HG02973 (cell line): ENCODE measurements around the gene JTB.

ENCODE experiments used
- ATAC-seq: cut with Tn5 transposase; IDR thresholded peaks from one replicate; pipeline ENCODE4 v1.9.1; 2021; ENCODE audit warnings: moderate library complexity; ENCODE audit not compliant: unreplicated experiment

JTB gene

GRCh38 chr1:153956997-153957715 lies 20.3 kb downstream of the JTB start:
- no peak for ATAC-seq

DNA sequence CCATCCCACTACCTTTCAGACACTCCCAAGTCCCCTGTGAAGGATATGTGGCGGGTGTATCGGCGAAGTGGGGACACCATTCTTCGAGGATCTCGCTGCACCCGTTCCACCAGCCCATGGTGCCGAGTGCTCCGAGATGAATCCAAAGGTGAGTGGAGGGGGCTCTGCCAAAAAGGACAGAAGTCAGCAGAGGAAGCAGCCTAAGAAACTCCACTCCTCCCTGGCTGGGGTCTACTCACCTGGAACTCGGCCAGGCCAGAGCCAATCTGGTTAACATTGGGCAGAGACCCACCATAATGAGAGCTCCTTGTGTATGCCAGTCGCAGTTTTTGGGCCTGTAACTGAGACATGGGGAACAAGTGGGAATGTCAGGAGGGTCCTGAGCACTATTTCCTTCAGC lies 22.6 kb downstream of the JTB start:
- no peak for ATAC-seq

DNA sequence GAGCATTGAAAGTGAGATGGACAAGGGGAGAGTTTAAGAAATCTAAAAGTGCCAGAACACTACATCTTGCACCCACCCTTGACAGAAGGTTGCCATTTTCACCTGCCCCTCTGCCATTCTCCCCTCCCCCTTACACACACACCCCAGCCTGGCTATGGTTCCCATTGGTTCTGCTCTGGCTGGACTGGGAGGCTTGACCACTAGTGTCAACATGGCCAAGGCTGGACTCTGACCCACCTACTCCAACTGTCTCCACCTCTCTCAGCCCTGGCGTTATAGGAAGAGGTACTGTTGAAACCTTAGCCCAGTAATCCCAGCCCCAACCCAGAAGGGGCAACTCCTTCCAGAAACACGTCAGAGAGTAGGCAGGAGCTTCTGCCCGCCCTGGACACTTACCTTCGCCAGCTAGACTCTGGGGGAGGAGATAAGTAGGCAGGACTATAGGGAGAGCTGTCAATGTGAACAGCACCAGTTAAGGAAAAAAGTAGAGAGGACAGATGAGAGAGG lies 23.6 kb downstream of the JTB start:
- ATAC-seq = no peak

DNA sequence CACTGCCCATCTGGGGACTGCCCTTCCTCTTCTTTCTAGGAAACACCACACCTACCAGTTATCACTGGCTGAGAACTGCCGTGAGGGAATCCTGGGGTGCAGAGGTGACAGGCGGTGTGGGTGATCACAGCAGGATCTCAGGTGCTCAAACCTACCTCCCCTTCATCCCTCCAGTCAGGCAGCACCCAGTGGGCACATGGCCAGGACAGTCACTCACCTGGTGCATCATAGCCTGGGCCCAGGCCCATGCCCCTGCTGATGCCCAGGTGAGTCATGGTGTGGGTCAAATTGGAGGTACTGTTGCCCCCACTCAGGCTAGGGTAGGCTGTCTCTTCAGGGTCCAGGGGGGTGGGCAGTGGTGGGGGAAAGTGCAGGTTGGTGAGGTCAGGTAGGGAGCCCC lies 25.7 kb downstream of the JTB start:
- no peak for ATAC-seq

- no peak for ATAC-seq
These were observed 26.3 kb downstream of the JTB start for GRCh38 chr1:153951183-153951582.

GRCh38 chr1:153946622-153947241 lies 30.7 kb downstream of the JTB start, which contains the start of gene DENND4B:
TSS of gene DENND4B (minus strand) at chr1:153946718. CDS start at chr1:153944374, 2,344 bp downstream.
- ATAC-seq = peak; percentile 51

DNA sequence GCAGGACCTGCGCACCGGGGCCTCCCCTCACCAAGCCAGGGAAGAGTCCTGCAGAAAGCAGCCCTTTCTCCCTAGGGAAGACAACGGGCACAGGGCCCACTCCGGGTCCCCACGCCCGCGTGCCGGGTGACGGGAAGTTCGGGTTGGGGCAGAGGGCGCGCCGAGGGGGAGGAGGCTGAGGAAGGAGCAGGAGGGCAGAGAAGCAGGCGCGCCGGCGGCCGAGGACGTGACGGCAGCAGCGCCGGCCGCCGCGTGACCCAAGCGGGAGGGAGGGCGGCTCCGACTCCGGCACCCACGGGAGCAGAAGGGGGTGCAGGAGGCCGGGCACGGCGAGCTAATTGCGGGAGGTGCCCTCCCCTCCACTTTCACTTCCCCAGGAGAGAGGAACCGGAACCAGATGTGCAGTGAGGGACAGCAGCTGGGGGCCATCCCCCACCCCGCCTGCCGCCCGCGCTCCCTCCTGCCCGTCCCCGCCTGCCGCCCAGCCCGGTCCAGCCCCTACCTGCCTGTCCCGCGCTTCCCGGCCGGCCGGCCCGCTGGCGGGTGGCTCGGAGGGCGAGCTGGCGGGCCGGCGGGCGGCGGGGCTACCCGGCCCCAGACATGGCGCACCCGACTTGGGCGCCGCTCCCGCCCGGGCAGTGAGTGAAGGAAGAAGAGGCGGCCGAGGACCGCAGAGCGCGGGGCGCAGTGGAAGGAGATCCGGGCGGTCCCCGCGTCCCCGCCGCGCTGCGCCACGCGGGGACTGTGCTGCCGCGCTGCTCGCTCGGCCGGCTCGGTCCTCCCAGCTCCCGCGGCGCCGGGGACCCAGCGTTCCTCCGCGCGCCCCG lies 31.5 kb downstream of the JTB start:
- peak; percentile 63 for ATAC-seq

GRCh38 chr1:153945131-153945794 lies 32.2 kb downstream of the JTB start:
- peak; percentile 4 for ATAC-seq

DNA sequence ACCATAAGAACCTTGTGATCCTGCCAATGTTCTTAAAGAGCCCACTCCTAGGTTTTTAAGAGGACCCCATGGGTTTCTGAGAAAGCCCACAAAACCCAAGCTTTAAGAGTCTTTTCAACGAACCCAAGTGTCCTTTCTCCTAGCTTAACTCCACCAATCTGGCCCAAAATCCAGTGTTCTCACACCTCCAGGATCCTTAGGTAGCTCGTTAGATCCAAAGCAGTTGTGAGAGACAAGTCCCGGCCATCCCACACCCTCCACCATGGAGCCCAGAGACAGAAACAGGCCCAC lies 32.7 kb downstream of the JTB start:
- no peak for ATAC-seq

- ATAC-seq = no peak
These were observed 33.3 kb downstream of the JTB start for GRCh38 chr1:153944005-153944826.

GRCh38 chr1:153942766-153943549 lies 34.5 kb downstream of the JTB start:
- no peak for ATAC-seq

GRCh38 chr1:153941826-153942725 lies 35.4 kb downstream of the JTB start:
- no peak for ATAC-seq

GRCh38 chr1:153940756-153941155 lies 36.7 kb downstream of the JTB start:
- no peak for ATAC-seq

- no peak for ATAC-seq
These were observed 38.0 kb downstream of the JTB start for GRCh38 chr1:153939476-153939875.

- ATAC-seq = no peak
These were observed 38.5 kb downstream of the JTB start for GRCh38 chr1:153938996-153939395.

DNA sequence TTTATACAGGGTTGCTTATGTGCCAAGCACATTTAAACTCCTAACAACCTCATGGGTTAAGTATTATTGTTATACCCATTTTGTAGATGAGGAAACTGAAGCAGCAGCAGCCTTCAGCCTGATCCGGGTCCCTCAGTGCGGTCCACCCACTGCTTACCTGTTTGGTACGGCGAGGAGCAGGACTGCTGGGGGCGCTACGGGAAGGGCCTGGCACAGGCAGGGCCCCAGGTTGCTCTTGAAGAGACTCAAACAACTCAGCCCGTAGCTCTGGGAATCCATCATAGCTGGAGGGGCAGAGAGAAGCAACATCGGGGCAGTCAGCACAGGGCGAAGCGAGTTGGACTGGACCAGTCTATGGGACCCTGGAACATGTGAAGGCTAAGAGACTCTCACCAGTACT lies 40.1 kb downstream of the JTB start:
- no peak for ATAC-seq

GRCh38 chr1:153936011-153936802 lies 41.3 kb downstream of the JTB start:
- ATAC-seq = no peak

DNA sequence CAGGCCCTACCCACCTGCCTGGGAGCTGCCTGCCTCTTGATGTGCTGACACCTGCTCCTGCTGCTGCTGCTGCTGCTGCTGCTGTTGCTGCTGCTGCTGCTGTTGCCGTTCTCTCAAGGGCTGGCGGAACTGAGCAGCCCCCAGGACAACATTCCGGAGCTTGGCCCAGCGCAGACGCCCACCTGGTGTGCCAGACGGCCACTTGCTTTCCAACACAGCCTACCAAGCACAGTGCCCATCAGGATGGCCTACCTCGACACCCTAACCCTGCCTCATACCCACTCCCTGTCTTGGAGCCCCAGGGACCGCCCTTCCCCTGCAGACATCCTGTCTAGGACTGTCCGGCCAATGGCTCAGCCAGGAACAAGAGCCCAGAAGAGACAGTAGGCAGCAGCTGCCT lies 42.7 kb downstream of the JTB start:
- ATAC-seq = no peak
